ENCODE measurements around the gene FBXL20. TPM values are rescaled to one million over a fixed set of nuclear protein-coding genes. Genes with fewer than 3 reads are reported as not detected.

The FBXL20 gene
- total and polyA plus RNA-seq, 11 donors, result 3.1 to 21.9 (median 12.2) TPM

DNA sequence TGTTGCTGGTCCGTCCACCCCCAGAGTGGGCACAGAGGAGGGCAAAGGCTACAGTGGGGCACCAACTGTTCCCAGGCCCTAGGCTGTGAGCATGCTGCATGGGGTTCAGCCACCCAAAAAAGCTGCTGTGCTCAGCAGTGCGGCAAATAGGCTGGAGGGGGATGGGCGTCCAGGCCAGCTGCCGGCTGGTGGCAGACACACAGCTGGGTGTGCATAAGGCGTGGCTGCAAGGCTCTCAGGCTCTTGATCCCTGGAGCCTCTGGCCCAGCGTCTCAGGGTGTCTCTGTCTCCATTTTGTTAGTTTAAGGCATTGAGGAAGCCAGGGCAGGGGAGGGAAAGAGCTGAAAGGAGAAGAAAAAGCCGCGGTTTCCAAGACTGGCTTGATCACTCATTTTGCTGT, 192.5 kb downstream of the FBXL20 start:
- Histone ChIP-seq H3K27ac (peak overlapping the region in 5 of 12 donors; percentile 35 to 78 (median 49)), H3K36me3 (peaks cover 6 to 15% (median 14%) of the 10 kb centered on the region in 9 donors), H3K27me3 (peaks cover 0 to 9% (median 0%) of the 10 kb centered on the region in 9 donors), H3K9me3 (no peaks in the 10 kb centered on the region), H3K4me1 (peaks cover 3 to 23% (median 12%) of the 10 kb centered on the region in 12 donors), H3K4me3 (peak overlapping the region in 1 of 12 donors; percentile 53)
- 66 to 75% (median 68%) methylated on average over 6 to 8 of the region's 8 CpGs for WGBS, 4 donors
- no peak for DNase-seq
- intact Hi-C loops (cut with DNase I), result loop anchor here in 6 of 10 donors (2.0 to 5.0 kb wide), 2 partner anchors 24 to 33 kb away; no protein-coding TSS in a partner anchor
- peak in 1 of 4 donors; percentile 7 for ATAC-seq
- TF ChIP-seq, protein P1, sequence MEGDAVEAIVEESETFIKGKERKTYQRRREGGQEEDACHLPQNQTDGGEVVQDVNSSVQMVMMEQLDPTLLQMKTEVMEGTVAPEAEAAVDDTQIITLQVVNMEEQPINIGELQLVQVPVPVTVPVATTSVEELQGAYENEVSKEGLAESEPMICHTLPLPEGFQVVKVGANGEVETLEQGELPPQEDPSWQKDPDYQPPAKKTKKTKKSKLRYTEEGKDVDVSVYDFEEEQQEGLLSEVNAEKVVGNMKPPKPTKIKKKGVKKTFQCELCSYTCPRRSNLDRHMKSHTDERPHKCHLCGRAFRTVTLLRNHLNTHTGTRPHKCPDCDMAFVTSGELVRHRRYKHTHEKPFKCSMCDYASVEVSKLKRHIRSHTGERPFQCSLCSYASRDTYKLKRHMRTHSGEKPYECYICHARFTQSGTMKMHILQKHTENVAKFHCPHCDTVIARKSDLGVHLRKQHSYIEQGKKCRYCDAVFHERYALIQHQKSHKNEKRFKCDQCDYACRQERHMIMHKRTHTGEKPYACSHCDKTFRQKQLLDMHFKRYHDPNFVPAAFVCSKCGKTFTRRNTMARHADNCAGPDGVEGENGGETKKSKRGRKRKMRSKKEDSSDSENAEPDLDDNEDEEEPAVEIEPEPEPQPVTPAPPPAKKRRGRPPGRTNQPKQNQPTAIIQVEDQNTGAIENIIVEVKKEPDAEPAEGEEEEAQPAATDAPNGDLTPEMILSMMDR (IDR thresholded peaks at IDR 0.05), result no peak

DNA sequence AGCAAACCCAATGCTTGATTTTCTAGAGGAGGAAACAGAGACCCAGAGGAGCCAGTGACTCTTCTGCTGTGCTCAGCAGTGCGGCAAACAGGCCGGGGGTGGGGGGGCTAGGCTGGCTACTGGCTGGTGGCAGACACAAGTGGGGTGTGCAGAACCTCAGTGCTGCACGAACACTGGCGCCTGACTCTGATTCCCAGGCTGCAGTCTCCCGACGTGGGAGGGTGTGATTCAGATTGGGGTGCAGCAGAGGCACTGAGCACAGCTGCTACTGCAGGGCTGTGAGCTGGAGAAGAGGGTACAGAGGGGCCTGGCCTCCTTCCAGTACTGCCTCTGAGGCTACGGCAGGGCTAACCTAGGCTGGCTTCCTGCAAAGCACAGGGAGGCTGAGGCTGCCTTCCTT, 193.3 kb downstream of the FBXL20 start:
- 63 to 88% (median 72%) methylated on average over 4 to 7 of the region's 7 CpGs for whole genome bisulfite sequencing, 4 donors
- Histone ChIP-seq H3K36me3 (peaks cover 11 to 23% (median 21%) of the 10 kb centered on the region in 9 donors), H3K27me3 (peaks cover 0 to 9% (median 0%) of the 10 kb centered on the region in 9 donors), H3K27ac (no peak overlapping the region), H3K9me3 (no peaks in the 10 kb centered on the region), H3K4me3 (no peak overlapping the region), H3K4me1 (peaks cover 3 to 23% (median 12%) of the 10 kb centered on the region in 12 donors)
- intact Hi-C loops (cut with DNase I), result loop anchor here in 6 of 10 donors (2.0 to 5.0 kb wide), 2 partner anchors 25 to 34 kb away; no protein-coding TSS in a partner anchor
- DNase-seq (no peak), ATAC-seq (no peak)
- TF ChIP-seq, protein P1 (IDR thresholded peaks at IDR 0.05), result no peak
- no peak for TF ChIP-seq POLR2A (IDR thresholded peaks at IDR 0.05)

DNA sequence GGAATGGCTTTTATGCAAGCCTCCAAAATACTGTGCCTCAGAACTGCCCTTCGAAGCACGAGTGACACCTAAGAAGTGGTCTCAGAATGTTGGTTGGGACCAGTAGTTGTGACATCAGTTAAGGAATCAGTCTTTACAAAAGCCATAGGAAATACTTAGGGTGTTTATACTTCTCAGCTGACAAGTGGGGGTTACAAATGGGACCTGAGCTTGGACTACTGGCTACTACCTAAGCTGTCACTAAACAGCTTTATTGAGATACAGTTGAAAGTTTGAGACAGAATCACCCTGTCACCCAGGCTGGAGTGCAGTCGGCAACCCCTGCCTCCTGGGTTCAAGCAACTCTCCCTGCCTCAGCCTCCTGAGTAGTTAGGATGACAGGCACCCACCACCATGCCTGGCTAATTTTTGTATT, 196.3 kb downstream of the FBXL20 start:
- WGBS, 4 donors, result 81 to 83% (median 81%) methylated on average over 3 of the region's 3 CpGs
- Histone ChIP-seq H3K4me1 (peaks cover 3 to 36% (median 25%) of the 10 kb centered on the region in 12 donors), H3K27ac (no peak overlapping the region)

GRCh38 chr17:39204245-39204644, 197.2 kb downstream of the FBXL20 start:
- intact Hi-C loops (cut with DNase I), result no loop called here
- Histone ChIP-seq H3K9me3 (no peaks in the 10 kb centered on the region), H3K4me1 (peaks cover 0 to 31% (median 18%) of the 10 kb centered on the region in 12 donors), H3K27ac (no peak overlapping the region), H3K27me3 (no peaks in the 10 kb centered on the region), H3K36me3 (peaks cover 11 to 44% (median 43%) of the 10 kb centered on the region in 9 donors), H3K4me3 (no peak overlapping the region)
- DNase-seq (no peak), ATAC-seq (no peak)
- TF ChIP-seq POLR2A (IDR thresholded peaks at IDR 0.05), result no peak
- TF ChIP-seq, protein P1 (IDR thresholded peaks at IDR 0.05), result no peak
- WGBS, 4 donors, result 76 to 87% (median 84%) methylated on average over 8 of the region's 8 CpGs

More for the DNA sequence above, 196.3 kb downstream of the FBXL20 start:
- H3K4me3 ChIP-seq, result no peak overlapping the region
- H3K36me3 ChIP-seq, result peaks cover 11 to 44% (median 43%) of the 10 kb centered on the region in 9 donors
- no peaks in the 10 kb centered on the region for H3K9me3 ChIP-seq
- peaks cover 0 to 7% (median 0%) of the 10 kb centered on the region in 9 donors for H3K27me3 ChIP-seq
- TF ChIP-seq POLR2A (IDR thresholded peaks at IDR 0.05), result no peak
- TF ChIP-seq, protein P1 (IDR thresholded peaks at IDR 0.05), result no peak
- DNase-seq (no peak), ATAC-seq (no peak)
- intact Hi-C loops (cut with DNase I), result loop anchor here in 5 of 10 donors (5.0 kb wide), 1 partner anchor 37 kb away; no protein-coding TSS in a partner anchor

Other genes starting within 250 kb of the FBXL20 start
- 10 to 100 TPM in 7 of 9 donors, 1 to 10 TPM in 2; 6.3 to 17.4 (median 13.8) TPM for gene PLXDC1, start 250.0 kb downstream of the FBXL20 start, total RNA-seq
- gene PLXDC1, start 250.0 kb downstream of the FBXL20 start, polyA plus RNA-seq, result 10 to 100 TPM in 1 of 2 donors, 1 to 10 TPM in 1; 4.8 to 13.3 TPM
- gene ARL5C, start 235.5 kb downstream of the FBXL20 start, total RNA-seq, result not detected
- gene ARL5C, start 235.5 kb downstream of the FBXL20 start, polyA plus RNA-seq, result not detected
- gene CACNB1, start 204.0 kb downstream of the FBXL20 start, total RNA-seq, result 10 to 100 TPM in 1 of 9 donors, 1 to 10 TPM in 8; 4.3 to 13.4 (median 7.1) TPM
- 10 to 100 TPM in 1 of 2 donors, 1 to 10 TPM in 1; 6.1 to 14.3 TPM for gene CACNB1, start 204.0 kb downstream of the FBXL20 start, polyA plus RNA-seq
- 1,000 to 10,000 TPM in 6 of 9 donors, 100 to 1,000 TPM in 3; 836 to 1,525 (median 1,097) TPM for gene RPL19, start 201.3 kb downstream of the FBXL20 start, total RNA-seq
- 1,000 to 10,000 TPM; 1,669 to 2,599 TPM for gene RPL19, start 201.3 kb downstream of the FBXL20 start, polyA plus RNA-seq
- 1 to 10 TPM in 2 of 9 donors, under 1 TPM in 7; 0.16 to 3.6 (median 0.33) TPM for gene STAC2, start 175.7 kb downstream of the FBXL20 start, total RNA-seq
- gene STAC2, start 175.7 kb downstream of the FBXL20 start, polyA plus RNA-seq, result 1 to 10 TPM in 1 of 2 donors, under 1 TPM in 1; 0.76 to 5.3 TPM
- gene MED1, start 49.6 kb upstream of the FBXL20 start, total RNA-seq, result 10 to 100 TPM; 18.0 to 29.4 (median 20.8) TPM
- 10 to 100 TPM in 1 of 2 donors, 1 to 10 TPM in 1; 7.2 to 14.7 TPM for gene MED1, start 49.6 kb upstream of the FBXL20 start, polyA plus RNA-seq
- gene CDK12, start 59.9 kb upstream of the FBXL20 start, total RNA-seq, result 10 to 100 TPM; 15.8 to 34.3 (median 23.1) TPM
- 10 to 100 TPM in 1 of 2 donors, 1 to 10 TPM in 1; 7.0 to 12.6 TPM for gene CDK12, start 59.9 kb upstream of the FBXL20 start, polyA plus RNA-seq
- gene NEUROD2, start 206.3 kb upstream of the FBXL20 start, total RNA-seq, result not detected
- not detected for gene NEUROD2, start 206.3 kb upstream of the FBXL20 start, polyA plus RNA-seq
- 1 to 10 TPM in 4 of 9 donors, under 1 TPM in 4, not detected in 1; 0.54 to 5.8 (median 0.88) TPM for gene PPP1R1B, start 225.3 kb upstream of the FBXL20 start, total RNA-seq
- gene PPP1R1B, start 225.3 kb upstream of the FBXL20 start, polyA plus RNA-seq, result 1 to 10 TPM in 1 of 2 donors, under 1 TPM in 1; 0.61 to 2.5 TPM
- 10 to 100 TPM; 14.1 to 36.5 (median 19.3) TPM for gene STARD3, start 235.5 kb upstream of the FBXL20 start, total RNA-seq
- gene STARD3, start 235.5 kb upstream of the FBXL20 start, polyA plus RNA-seq, result 10 to 100 TPM; 24.2 to 57.2 TPM